GM21526 (cell line): ENCODE results near the gene FIGLA.

Source experiments
- ATAC-seq: cut with Tn5 transposase; IDR thresholded peaks from one replicate; pipeline ENCODE4 v1.9.1; 2021; ENCODE audit warnings: moderate library complexity; ENCODE audit not compliant: unreplicated experiment, low FRiP score

Gene FIGLA

DNA sequence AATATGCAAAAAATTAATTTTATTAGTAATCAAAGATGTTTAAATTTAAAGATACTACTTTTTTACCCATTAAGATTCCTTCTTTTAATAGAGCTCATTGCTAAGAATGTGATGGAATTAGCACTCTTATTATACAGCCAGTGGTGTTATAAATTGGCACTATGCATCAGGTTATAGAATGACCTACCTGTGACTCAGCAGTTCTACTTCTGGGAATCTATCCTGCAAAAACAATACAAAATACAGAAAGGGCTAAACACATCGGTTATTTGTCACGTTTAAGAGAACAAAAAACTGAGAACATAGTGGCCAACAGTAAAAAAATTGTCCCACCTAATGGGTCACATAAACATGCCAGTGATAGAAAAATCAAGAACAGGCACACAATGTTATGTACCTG lies 13.0 kb downstream of the FIGLA start:
- ATAC-seq, result no peak

DNA sequence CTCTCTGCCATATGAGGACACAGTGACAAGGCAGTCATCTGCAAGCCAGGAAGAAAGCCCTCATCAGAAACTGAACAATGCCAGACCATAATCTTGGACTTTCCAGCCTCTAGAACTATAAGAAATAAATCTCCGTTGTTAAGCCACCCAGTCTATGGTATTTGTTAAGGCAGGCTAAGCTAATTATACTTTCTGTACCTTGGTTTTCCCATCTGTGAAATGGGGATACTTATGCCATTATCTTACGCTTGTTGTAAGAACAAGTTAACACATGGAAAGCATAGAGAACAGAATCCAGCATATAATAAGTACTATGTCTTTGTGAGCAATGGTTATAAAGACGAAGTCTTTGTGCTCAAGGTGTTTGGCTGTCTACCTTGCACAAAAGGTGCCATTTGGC lies 14.2 kb downstream of the FIGLA start:
- no peak for ATAC-seq

DNA sequence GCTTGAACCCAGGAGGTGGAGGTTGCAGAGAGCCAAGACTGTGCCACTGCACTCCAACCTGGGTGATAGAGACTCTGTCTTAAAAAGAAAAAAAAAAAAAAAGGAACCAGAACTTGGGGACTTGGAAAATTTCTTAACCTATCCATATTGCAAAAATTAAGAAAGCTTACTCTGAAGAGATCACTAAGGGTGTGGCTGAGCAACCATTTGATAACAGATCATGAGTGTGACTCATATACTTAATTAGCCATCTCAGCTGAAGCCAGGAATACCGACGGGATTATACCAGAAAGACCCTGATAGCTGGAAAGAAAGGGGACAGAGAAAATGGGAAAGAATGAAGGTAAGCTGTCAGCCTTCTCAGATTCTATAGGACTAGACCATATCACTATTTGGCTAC lies 15.3 kb downstream of the FIGLA start:
- no peak for ATAC-seq

DNA sequence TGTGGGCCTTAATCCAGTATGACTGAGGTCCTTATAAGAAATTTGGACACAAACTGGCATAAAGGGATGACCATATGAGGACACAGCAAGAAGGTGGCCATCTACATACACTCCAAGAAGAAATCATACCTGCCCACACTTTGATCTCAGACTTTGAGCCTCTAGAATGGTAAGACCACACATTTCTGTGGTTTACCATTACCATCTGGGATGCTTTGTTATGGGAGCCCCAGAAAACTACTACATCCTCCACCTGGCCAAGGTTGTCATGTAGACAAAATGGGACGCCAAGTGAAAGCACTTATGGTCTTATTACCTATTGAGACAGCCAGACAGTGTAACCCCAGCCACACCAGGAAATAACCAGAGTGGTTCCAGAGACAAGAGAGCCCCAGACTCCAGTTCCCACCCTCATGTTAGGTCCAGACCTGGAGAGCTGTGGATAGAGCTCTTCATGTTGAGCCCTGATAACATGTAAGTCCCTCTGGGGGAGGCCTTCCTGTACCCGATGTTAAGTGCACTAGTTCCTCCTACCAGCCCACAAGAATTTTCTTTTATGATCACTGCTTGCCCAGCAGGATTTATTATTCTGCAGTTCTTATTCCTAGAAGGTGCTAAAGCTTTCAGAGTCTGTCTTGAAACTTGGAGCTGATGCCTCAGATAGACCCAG lies 17.8 kb downstream of the FIGLA start:
- no peak for ATAC-seq

DNA sequence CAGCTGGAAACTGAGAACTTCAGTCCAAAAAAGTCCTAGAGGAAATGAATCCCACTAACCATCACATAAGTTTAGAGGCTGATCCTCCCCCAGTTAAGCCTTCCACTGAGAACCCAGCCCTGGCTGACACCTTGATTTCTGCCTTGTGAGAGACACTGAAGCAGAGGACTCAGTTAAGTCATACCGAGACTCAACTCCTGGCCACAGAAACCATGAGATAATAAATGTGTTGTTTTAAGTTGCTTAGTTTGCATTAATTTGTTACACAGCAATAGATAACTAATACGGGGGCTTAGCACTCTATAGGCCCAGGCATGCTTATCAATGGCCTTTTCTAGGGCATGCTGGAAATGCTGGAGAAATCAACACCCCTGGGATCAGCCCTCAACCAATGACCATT lies 19.0 kb downstream of the FIGLA start:
- no peak for ATAC-seq

DNA sequence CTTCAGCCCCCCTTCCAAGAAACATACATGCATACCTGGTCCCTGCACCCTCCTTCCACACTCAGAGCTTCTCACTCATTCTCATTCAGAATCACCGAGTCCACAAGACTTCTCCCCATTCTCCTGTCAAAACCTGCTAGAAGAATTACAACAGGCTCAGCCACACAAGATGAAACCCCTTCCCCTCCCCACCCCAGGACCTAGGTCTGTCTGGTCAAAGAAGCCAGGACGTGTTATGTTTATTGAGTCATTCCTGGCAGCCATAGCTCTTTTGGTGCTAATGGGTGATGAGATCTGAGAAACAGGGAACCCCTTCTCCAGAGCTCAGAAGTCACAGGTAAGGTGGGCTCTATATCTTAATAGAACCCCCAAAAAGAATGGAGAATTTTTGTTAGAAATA lies 21.0 kb downstream of the FIGLA start:
- ATAC-seq, result no peak

DNA sequence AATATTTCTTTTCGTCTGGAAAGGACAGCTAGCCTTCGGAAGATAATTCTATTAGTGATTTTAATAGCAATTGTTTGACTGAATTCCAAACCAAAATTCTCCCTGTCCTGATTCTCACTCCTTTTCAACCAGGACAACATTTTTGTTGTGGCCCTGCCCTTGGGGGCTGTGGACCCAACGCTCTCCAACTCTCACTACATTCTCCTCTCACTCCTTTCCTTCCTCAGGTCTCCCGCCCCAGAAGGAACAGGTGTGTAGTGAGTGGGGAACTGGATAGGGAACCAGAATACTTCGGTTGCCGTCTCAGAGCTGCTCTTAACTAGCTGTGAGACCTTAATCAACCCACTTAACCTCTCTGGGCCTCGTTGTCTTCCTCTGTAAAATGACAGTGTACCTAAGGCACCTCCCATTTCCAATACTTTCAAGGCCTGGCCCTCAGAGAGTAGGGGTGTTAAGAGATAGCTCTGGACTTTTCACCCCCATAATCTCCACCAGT lies 21.8 kb downstream of the FIGLA start:
- ATAC-seq, result no peak

DNA sequence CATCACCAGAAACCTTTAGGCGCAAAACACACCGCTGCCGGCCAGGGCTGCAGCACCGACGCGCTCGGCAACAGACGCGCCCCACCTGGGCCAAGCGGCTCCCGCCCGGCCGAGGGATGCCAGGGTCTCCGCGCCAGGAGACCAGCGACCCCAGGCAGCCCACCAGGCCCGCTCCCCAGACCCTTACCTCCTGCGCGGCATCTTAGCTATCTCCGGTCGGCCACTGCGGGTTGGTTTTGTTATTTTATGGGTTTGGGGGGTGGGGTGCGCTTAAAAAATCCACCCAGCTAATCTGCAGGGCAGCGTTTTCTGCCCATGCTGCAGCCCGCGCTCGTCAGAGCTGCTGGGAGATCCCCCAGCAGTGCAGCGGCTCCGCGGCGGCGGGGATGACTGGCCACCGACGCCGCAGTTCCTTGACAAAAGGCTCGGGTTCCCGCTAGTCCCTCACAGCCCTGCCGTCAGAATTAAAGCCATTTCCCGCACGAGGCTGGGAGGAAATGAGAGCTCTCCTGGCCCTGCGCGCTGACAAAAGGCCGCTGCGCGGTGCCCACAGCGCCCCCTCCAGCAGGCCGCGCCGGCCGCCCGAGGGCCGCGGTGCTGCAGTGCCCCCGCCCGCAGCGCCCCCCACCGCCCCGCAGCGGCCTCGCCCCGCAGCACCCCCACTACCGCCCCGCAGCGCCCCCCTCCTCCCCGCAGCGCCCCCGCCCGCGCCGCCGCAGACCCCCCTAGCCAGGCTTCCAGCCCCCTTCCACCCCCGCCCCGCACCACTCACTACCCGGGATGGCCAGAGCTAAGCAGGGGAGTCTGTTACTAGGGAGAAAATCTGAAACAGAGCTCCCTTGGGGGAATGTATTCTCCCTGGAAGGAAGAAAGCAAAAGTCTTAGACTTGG lies 22.5 kb downstream of the FIGLA start, which contains the start of gene ADD2:
TSS of gene ADD2 (minus strand) at position 502 of the 891 bp plus-strand sequence. CDS start 61,792 bp downstream, outside the sequence.
- no peak for ATAC-seq

DNA sequence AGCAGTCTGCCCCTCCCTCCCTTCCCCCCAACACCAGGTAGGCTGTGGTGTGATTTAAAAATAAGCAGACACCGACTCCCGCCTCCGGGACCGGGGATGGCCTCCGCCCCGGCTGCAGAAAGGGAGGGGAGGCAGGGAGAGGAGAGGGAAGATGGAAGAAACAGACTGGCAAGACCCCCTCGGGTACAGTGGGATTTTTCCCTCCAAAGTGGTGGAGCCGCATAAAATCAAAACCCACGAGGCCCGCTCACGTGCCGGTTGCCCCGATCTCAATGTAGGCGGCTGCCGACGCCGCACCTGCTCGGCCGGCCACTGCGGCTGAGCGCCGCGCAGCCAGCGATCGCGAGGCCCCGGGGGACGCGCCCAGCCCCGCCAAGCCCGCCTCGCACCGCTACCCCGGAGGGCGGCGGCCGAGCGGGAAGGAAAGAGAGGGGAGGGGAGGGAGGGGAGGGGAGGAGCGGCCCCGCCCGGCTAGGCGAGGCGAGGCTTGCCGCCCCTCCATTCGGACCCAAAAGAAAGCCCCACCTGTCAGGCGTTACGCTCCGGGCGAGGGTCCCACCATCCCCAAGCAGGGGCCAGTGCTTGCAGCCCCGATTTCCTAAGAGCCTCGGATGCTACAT lies 23.3 kb downstream of the FIGLA start:
- no peak for ATAC-seq

DNA sequence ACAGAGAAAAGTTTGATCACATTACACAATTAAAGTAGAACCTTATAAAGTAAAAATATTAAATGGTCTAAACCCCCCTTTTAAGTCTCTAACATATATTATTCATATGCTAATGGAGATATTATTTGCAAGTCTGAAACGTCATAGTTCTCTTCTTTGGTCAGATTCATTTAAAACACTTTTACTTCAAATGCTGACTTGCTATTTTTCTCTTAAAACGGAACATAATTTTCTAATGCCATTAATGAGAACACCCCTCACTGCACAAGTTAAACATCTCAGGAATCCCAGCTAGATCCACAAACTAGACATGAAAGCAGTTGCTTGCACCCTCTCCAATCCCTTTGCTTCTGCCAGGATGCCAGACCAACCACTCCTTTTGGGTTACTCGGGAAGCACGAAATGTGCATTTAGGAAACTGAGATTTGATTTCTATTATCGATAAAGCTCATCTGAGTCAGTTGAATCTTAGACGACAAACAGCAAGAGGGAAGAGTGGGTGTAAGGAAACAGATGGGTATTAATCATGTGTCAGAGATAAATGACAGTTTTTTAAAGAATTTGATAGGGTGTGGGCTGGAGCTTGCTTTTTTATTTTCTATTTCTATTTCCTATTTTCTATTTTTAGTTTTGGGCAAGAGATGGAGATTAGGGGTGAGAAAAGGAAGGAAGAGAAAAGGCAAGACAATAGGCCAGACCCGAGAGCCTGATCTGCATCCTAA lies 23.9 kb downstream of the FIGLA start:
- no peak for ATAC-seq

DNA sequence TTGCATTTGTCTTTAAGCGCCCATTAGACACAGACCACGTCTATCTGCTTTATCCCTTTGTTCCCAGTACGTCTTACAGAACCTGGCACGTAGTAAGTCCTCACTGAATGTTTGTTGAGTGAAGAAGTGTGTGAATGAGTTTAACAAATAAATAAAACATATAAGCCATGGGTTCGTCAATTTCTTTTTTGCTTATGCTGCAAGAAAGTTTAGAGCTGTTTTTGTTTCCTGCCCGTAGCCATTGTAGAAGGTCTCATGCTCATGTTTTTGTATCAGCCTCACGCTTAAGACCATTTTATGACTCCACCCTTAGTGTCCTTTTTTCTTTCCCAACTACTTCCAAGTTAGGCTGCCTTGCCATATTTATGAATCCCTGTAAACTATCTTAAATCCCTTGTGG lies 24.9 kb downstream of the FIGLA start:
- no peak for ATAC-seq

DNA sequence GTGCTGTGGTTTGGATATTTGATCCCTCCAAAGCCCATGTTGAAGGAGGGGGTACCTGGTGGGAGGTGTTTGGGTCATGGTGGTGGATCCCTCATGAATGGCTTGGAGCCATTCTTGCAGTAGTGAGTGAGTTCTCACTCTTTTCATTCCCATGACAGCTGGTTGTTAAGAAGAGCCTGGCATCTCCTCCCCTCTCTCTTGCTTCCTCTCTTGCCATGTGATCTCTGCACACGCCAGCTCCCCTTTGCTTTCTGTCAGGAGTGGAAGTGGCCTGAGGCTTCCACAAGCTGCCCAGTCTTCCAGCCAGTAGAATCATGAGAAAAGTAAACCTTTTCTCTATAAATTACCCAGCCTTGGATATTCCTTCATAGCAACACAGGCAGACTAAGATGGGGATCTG lies 31.0 kb downstream of the FIGLA start:
- no peak for ATAC-seq

DNA sequence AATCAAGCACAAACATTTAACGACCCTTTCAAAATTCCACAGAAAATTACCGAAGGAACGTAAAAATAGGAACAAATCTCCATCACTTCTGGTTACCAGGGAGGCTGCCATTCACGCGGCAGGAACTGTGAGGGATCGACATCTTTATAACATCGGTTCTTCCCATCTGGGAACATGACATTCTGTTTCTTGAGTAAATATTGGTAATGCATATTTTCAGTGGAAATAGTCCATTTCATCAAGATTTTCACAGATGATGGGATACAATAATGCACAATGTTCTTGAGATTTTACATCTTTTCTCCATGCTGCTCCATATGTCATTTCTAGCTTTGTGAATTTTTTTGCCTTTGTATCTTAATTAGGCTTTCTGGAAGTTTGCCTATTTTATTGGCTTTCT lies 32.5 kb downstream of the FIGLA start:
- ATAC-seq, result no peak

DNA sequence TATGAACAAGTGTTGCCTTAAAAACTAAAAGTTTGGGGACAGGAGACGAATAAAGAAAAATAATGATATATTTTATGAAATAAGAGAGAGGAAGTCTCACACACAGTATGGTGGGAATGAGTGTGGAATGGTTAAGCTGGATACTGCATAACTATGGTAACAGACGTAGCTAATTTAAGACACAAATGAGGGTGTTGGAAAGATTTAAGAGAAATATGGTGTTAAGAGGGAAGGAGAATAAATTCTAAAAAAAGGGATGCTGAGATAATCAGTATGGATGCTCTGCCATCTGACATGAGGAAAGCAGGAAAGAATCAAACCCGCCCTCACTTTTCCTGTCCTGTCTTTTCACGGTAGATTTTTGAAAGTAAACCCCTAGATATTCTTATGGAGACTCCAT lies 33.1 kb downstream of the FIGLA start:
- no peak for ATAC-seq

DNA sequence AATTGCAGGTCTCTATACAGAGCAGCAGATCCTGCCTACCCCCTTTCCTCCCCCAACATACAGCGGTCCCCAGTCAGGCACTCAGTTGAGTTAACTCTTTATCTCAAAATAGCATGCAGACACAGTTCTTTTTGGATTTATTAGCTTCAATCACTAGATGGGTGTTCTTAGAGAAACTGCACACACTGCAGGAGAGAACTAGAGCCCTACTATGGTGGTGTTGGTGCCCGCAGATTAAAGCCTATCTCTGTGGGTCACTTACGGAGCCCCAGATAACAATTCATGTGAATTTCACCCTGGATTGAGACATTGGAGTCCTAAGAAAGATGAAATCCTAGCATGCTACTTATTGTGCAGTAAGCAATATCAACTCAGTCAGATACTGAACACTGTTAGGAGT lies 34.3 kb downstream of the FIGLA start:
- ATAC-seq, result no peak

DNA sequence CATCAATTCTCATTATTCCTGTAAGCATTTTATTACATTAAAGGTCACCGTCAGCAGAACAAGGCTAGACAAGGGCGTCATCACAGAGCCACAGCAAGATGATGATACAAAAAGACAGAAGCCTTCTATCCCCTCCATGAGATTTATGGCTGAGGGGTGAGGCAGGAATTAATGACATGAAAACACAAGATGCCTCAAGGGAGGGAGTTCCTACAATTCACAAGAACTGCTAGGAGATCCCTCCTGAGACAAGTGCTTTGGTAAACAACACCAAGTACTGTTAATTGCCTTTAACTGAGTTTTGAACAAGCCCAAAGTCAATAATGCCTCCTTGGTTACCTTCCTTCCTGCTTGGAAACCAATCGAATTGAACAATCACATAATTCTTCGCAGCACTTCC lies 36.5 kb downstream of the FIGLA start:
- no peak for ATAC-seq

DNA sequence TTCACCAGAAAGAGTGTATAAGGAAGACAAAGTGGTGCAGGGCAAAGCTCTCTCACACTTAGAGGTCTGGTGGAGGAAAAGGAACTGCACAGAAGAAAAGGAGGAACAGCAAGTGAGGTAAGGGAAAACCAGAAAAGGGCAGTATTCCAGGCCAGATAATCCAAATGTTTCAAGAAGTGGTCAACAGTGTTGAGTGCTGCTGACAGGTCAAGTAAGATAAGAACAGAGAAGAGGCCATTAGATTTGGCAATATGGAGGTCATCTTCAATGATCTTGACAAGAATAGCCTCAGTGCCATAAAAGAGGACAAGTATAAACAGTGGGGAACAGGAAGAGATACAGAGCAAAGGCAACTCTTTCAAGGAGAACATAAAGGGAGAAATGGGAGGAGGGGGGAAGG lies 37.4 kb downstream of the FIGLA start:
- ATAC-seq, result no peak

DNA sequence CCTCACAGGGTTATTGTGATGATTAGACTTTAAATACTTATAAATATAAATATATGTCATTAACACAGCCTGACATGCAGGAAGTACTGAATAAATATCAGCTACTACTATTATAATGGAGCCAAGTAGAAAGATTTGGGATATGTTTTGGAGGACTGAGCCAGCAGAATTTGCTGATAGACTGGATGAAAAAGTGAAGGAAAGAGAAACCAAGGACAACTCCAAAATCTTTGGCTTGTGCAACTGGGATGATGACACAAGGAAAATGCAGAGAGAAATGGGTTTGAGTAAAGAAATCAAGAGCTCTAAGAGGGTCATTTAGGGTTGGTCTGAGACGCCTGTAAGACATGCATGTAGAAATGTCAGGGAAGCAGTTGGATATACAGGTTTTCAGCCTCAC lies 38.0 kb downstream of the FIGLA start:
- no peak for ATAC-seq

DNA sequence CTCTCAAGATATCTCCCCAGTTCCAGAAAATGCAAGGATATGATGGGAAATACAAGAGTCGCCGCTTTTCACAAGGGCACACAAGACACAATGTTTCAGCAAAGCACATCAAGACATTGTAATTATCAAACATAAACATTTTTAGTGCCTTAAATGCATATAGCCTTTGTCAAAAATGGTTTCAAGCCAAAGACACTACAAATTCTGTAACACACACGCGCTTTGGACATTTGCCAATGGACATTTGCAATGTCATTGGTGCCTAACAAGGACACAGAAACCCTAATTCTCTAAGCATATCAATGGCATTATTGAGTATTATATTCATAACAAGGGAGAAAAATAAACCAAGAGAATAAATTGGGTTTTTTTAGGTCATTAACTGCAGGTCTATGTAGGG lies 38.6 kb downstream of the FIGLA start:
- ATAC-seq, result no peak

DNA sequence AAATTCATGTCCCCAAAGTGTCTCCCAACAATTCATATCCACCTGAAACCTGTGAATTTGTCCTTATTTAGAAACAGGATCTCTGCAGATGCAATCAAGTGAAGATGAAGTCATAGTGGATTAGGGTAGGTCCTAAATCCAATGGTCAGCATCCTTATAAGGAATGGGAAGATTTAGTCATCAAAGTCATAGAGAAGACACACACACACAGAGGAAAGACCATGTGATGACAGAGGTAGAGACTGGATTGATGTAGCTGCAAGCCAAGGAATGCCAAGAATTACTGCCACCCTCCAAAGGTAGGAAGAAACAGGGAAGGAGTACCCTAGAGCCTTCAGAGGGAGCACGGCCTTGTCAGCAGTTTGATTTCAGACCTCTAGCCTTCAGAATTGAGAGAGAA lies 40.1 kb downstream of the FIGLA start:
- ATAC-seq, result no peak
